B cell (primary cell): ENCODE measurements around the gene RILP.

Source experiments
- EZH2 ChIP-seq: IDR thresholded peaks from 2 replicates; pipeline ENCODE4 v1.6.1; 2012; ENCODE audit warnings: borderline replicate concordance, low read depth, mild to moderate bottlenecking, moderate library complexity, low read length; ENCODE audit not compliant: insufficient read depth, poor library complexity, severe bottlenecking
- TF ChIP-seq, protein P1 (sequence below): fragments of 200-600 bp; IDR thresholded peaks from one replicate; pipeline ENCODE4 v1.8.0; 2022; ENCODE audit warnings: antibody characterized with exemption, mild to moderate bottlenecking

DNA sequence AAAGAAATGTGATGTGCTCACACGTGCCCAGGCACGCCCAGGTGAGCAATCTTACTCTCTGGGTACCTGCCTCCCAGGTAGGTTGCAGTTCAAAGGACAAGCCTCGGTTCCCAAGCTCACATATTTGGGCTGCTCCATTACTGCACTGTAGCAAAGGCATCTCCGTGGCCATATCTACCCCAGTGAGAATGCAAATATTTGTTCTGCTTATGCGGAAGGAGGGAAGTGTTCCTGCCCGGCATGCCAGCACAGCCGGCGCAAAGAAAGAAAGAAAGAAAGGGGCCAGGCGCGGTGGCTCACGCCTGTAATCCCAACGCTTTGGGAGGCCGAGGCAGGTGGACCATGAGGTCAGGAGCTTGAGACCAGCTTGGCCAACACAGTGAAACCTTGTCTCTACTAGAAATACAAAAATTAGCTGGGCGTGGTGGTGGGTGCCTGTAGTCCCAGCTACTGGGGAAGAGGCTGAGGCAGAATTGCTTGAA is 51.8 kb downstream of the RILP start:
- no peak for TF ChIP-seq EZH2
- TF ChIP-seq, protein P1, sequence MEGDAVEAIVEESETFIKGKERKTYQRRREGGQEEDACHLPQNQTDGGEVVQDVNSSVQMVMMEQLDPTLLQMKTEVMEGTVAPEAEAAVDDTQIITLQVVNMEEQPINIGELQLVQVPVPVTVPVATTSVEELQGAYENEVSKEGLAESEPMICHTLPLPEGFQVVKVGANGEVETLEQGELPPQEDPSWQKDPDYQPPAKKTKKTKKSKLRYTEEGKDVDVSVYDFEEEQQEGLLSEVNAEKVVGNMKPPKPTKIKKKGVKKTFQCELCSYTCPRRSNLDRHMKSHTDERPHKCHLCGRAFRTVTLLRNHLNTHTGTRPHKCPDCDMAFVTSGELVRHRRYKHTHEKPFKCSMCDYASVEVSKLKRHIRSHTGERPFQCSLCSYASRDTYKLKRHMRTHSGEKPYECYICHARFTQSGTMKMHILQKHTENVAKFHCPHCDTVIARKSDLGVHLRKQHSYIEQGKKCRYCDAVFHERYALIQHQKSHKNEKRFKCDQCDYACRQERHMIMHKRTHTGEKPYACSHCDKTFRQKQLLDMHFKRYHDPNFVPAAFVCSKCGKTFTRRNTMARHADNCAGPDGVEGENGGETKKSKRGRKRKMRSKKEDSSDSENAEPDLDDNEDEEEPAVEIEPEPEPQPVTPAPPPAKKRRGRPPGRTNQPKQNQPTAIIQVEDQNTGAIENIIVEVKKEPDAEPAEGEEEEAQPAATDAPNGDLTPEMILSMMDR = no peak
